WTC11 (cell line): ENCODE data around the gene PRKN. TPM values are rescaled to one million over a fixed set of nuclear protein-coding genes. Genes with fewer than 3 reads are reported as not detected.

Source experiments
- ATAC-seq: fragments of 200-7000 bp; cut with Tn5 transposase; 2 replicates; pipeline ENCODE4 v1.10.0; 2021; ENCODE audit warnings: mild to moderate bottlenecking, moderate library complexity
- CTCF ChIA-PET: fragments of 300-600 bp; sonication (Branson Sonifier 250); formaldehyde crosslinking; loops from one replicate; lab custom pipeline; 2021; ENCODE audit warnings: antibody characterized with exemption; lab: Charles Lee
- POLR2A ChIA-PET: fragments of 350-600 bp; sonication (Branson Sonifier 250); formaldehyde crosslinking; loops from one replicate; lab custom pipeline; 2021; ENCODE audit warnings: antibody characterized with exemption; lab: Charles Lee
- DNase-seq: peaks from one replicate; pipeline ENCODE4 v3.0.0; 2021; ENCODE audit warnings: low spot score
- H3K27ac Mint-ChIP-seq: 2 replicates; pipeline ENCODE4 v1.8.0; 2021; ENCODE audit warnings: mixed read lengths
- H3K27me3 Mint-ChIP-seq: 2 replicates; pipeline ENCODE4 v1.8.0; 2021; ENCODE audit warnings: low read depth, mild to moderate bottlenecking, moderate library complexity, mixed read lengths
- H3K36me3 Mint-ChIP-seq: 2 replicates; pipeline ENCODE4 v1.8.0; 2021; ENCODE audit warnings: mixed read lengths
- H3K4me1 Mint-ChIP-seq: 2 replicates; pipeline ENCODE4 v1.8.0; 2022; ENCODE audit warnings: mixed read lengths
- H3K4me3 Mint-ChIP-seq: 2 replicates; pipeline ENCODE4 v1.8.0; 2021; ENCODE audit warnings: mild to moderate bottlenecking, moderate library complexity, mixed read lengths
- H3K9me3 Mint-ChIP-seq: 2 replicates; pipeline ENCODE4 v1.8.0; 2021; ENCODE audit warnings: mixed read lengths
- ATF1 ChIP-seq: sonication (generic); formaldehyde crosslinking; IDR thresholded peaks from 2 replicates; pipeline ENCODE4 v1.8.1; 2023; ENCODE audit warnings: mild to moderate bottlenecking, moderate library complexity, missing genetic modification reagents
- CBFB ChIP-seq: sonication (generic); formaldehyde crosslinking; IDR thresholded peaks from 2 replicates; pipeline ENCODE4 v1.8.1; 2022; ENCODE audit warnings: mild to moderate bottlenecking, low read depth, missing genetic modification reagents
- CREM ChIP-seq: sonication (generic); formaldehyde crosslinking; IDR thresholded peaks from 2 replicates; pipeline ENCODE4 v1.8.1; 2022; ENCODE audit warnings: mild to moderate bottlenecking, missing genetic modification reagents, moderate library complexity
- E2F1 ChIP-seq: sonication (generic); formaldehyde crosslinking; IDR thresholded peaks from 2 replicates; pipeline ENCODE4 v1.8.0; 2022; ENCODE audit warnings: mild to moderate bottlenecking, missing genetic modification reagents
- E2F5 ChIP-seq: sonication (generic); formaldehyde crosslinking; IDR thresholded peaks from 2 replicates; pipeline ENCODE4 v1.8.1; 2022; ENCODE audit warnings: mild to moderate bottlenecking, moderate library complexity, missing genetic modification reagents
- HMGA2 ChIP-seq: fragments of 250-450 bp; sonication (Bioruptor Pico); IDR thresholded peaks from 2 replicates; pipeline ENCODE4 v1.4.0; 2021; ENCODE audit warnings: mild to moderate bottlenecking, moderate library complexity
- MXD4 ChIP-seq: fragments of 250-450 bp; sonication (Bioruptor Pico); IDR thresholded peaks from 2 replicates; pipeline ENCODE4 v1.8.0; 2021; ENCODE audit warnings: mild to moderate bottlenecking, moderate library complexity, borderline replicate concordance
- MYBL2 ChIP-seq: sonication (generic); formaldehyde crosslinking; IDR thresholded peaks from 2 replicates; pipeline ENCODE4 v1.8.1; 2023; ENCODE audit warnings: mild to moderate bottlenecking, moderate library complexity, missing genetic modification reagents
- PRRX2 ChIP-seq: fragments of 250-450 bp; sonication (Bioruptor Pico); IDR thresholded peaks from 2 replicates; pipeline ENCODE4 v1.8.0; 2021; ENCODE audit warnings: mild to moderate bottlenecking
- SMAD4 ChIP-seq: sonication (generic); formaldehyde crosslinking; IDR thresholded peaks from 2 replicates; pipeline ENCODE4 v1.8.0; 2022; ENCODE audit warnings: mild to moderate bottlenecking, missing genetic modification reagents
- SP1 ChIP-seq: sonication (generic); formaldehyde crosslinking; conservative IDR thresholded peaks from 2 replicates; pipeline ENCODE4 v1.8.1; 2022; ENCODE audit warnings: missing genetic modification reagents
- TEAD1 ChIP-seq: sonication (generic); formaldehyde crosslinking; IDR thresholded peaks from 2 replicates; pipeline ENCODE4 v1.8.0; 2022; ENCODE audit warnings: mild to moderate bottlenecking, missing genetic modification reagents
- TP53 ChIP-seq: sonication (generic); formaldehyde crosslinking; IDR thresholded peaks from 2 replicates; pipeline ENCODE4 v1.8.1; 2023; ENCODE audit warnings: mild to moderate bottlenecking, missing genetic modification reagents
- ZNF416 ChIP-seq: fragments of 250-450 bp; sonication (Bioruptor Pico); IDR thresholded peaks from 2 replicates; pipeline ENCODE4 v1.9.0; 2021; ENCODE audit warnings: mild to moderate bottlenecking, inconsistent platforms
- ZNF671 ChIP-seq: fragments of 250-450 bp; sonication (Bioruptor Pico); IDR thresholded peaks from 2 replicates; pipeline ENCODE4 v1.8.0; 2021; ENCODE audit warnings: mild to moderate bottlenecking
- total RNA-seq: library from RNA; stranded (reverse); gene quantifications from 3 replicates; pipeline ENCODE4 v1.2.3, GENCODE V29; 2021
- TF ChIP-seq, protein P1 (sequence below): sonication (generic); formaldehyde crosslinking; conservative IDR thresholded peaks from 2 replicates; pipeline ENCODE4 v1.8.1; 2022; ENCODE audit warnings: mild to moderate bottlenecking, missing genetic modification reagents
- TF ChIP-seq, protein P2 (sequence below): sonication (generic); formaldehyde crosslinking; IDR thresholded peaks from 2 replicates; pipeline ENCODE4 v1.8.0; 2022; ENCODE audit warnings: mild to moderate bottlenecking, missing genetic modification reagents
- TF ChIP-seq, protein P3 (sequence below): sonication (generic); formaldehyde crosslinking; IDR thresholded peaks from 2 replicates; pipeline ENCODE4 v1.8.0; 2023; ENCODE audit warnings: mild to moderate bottlenecking, missing genetic modification reagents
- TF ChIP-seq, protein P4 (sequence below): sonication (generic); formaldehyde crosslinking; IDR thresholded peaks from 2 replicates; pipeline ENCODE4 v1.8.0; 2022; ENCODE audit warnings: missing genetic modification reagents
- TF ChIP-seq, protein P5 (sequence below): sonication (generic); formaldehyde crosslinking; IDR thresholded peaks from 2 replicates; pipeline ENCODE4 v1.8.1; 2022; ENCODE audit warnings: mild to moderate bottlenecking, missing genetic modification reagents, moderate library complexity, borderline replicate concordance
- TF ChIP-seq, protein P6 (sequence below): fragments of 250-450 bp; sonication (Bioruptor Pico); IDR thresholded peaks from 2 replicates; pipeline ENCODE4 v1.8.0; 2021; ENCODE audit warnings: mild to moderate bottlenecking

The PRKN gene
- total RNA-seq, 1 experiment from 2014 or later, result 0.59 TPM

DNA sequence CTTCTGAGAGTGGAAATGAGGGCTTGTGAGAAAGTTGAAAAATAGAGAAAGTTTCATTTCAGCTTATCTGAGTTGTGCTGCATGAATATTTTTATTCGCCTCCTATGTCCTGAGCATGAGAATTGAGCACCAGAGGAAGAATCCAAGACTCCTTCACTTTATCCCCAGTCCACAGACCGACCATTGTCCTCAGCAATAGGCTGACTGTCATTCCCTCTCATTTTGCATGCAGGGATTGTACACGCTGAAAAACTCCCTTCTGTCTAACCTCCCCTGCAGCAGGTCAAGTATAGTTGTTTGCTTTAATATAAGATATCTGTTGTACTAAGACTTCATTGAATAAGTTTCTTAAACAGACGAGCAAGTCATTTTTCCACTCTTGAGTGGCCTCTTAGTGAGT lies 437.6 kb downstream of the PRKN start:
- Mint-ChIP-seq H3K27me3 (no peaks in the 10 kb centered on the region), H3K27ac (no peak overlapping the region), H3K36me3 (no peaks in the 10 kb centered on the region), H3K9me3 (no peaks in the 10 kb centered on the region), H3K4me1 (no peaks in the 10 kb centered on the region), H3K4me3 (no peak overlapping the region)
- CTCF ChIA-PET, result no interaction called here
- TF ChIP-seq E2F5 (CRISPR knock-in tag) (no peak), TEAD1 (CRISPR knock-in tag) (no peak), E2F1 (CRISPR knock-in tag) (no peak), MXD4 (no peak), ATF1 (no peak), SMAD4 (CRISPR knock-in tag) (no peak), SP1 (CRISPR knock-in tag) (no peak), ZNF416 (CRISPR knock-in tag) (no peak)
- TF ChIP-seq, protein P1, sequence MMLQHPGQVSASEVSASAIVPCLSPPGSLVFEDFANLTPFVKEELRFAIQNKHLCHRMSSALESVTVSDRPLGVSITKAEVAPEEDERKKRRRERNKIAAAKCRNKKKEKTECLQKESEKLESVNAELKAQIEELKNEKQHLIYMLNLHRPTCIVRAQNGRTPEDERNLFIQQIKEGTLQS (CRISPR knock-in tag), result no peak
- TF ChIP-seq, protein P2, sequence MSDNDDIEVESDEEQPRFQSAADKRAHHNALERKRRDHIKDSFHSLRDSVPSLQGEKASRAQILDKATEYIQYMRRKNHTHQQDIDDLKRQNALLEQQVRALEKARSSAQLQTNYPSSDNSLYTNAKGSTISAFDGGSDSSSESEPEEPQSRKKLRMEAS (CRISPR knock-in tag), result no peak
- no peak for ATAC-seq
- no peak for DNase-seq
- POLR2A ChIA-PET, result no interaction called here

GRCh38 chr6:162273986-162274385 lies 453.6 kb downstream of the PRKN start:
- H3K27ac Mint-ChIP-seq, result no peak overlapping the region
- DNase-seq, result no peak
- peak; percentile 92 for TF ChIP-seq HMGA2
- TF ChIP-seq CREM (CRISPR knock-in tag), result no peak
- no peaks in the 10 kb centered on the region for H3K27me3 Mint-ChIP-seq
- H3K9me3 Mint-ChIP-seq, result no peaks in the 10 kb centered on the region
- H3K4me1 Mint-ChIP-seq, result no peaks in the 10 kb centered on the region
- POLR2A ChIA-PET, result no interaction called here
- CTCF ChIA-PET, result no interaction called here
- H3K36me3 Mint-ChIP-seq, result no peaks in the 10 kb centered on the region
- no peak for ATAC-seq
- H3K4me3 Mint-ChIP-seq, result no peak overlapping the region

GRCh38 chr6:162271922-162272321 lies 455.6 kb downstream of the PRKN start:
- Mint-ChIP-seq H3K27ac (no peak overlapping the region), H3K36me3 (no peaks in the 10 kb centered on the region), H3K9me3 (no peaks in the 10 kb centered on the region), H3K27me3 (no peaks in the 10 kb centered on the region), H3K4me1 (no peaks in the 10 kb centered on the region), H3K4me3 (no peak overlapping the region)
- POLR2A ChIA-PET, result no interaction called here
- CTCF ChIA-PET, result no interaction called here
- peak; percentile 21 for DNase-seq
- ATAC-seq, result peak; percentile 55; the same call in 1 of the 2 replicates
- TF ChIP-seq, protein P3, sequence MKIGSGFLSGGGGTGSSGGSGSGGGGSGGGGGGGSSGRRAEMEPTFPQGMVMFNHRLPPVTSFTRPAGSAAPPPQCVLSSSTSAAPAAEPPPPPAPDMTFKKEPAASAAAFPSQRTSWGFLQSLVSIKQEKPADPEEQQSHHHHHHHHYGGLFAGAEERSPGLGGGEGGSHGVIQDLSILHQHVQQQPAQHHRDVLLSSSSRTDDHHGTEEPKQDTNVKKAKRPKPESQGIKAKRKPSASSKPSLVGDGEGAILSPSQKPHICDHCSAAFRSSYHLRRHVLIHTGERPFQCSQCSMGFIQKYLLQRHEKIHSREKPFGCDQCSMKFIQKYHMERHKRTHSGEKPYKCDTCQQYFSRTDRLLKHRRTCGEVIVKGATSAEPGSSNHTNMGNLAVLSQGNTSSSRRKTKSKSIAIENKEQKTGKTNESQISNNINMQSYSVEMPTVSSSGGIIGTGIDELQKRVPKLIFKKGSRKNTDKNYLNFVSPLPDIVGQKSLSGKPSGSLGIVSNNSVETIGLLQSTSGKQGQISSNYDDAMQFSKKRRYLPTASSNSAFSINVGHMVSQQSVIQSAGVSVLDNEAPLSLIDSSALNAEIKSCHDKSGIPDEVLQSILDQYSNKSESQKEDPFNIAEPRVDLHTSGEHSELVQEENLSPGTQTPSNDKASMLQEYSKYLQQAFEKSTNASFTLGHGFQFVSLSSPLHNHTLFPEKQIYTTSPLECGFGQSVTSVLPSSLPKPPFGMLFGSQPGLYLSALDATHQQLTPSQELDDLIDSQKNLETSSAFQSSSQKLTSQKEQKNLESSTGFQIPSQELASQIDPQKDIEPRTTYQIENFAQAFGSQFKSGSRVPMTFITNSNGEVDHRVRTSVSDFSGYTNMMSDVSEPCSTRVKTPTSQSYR (CRISPR knock-in tag), result no peak
- TF ChIP-seq PRRX2 (CRISPR knock-in tag), result no peak
- no peak for TF ChIP-seq TP53 (CRISPR knock-in tag)
- TF ChIP-seq E2F5 (CRISPR knock-in tag), result no peak
- TF ChIP-seq, protein P4, sequence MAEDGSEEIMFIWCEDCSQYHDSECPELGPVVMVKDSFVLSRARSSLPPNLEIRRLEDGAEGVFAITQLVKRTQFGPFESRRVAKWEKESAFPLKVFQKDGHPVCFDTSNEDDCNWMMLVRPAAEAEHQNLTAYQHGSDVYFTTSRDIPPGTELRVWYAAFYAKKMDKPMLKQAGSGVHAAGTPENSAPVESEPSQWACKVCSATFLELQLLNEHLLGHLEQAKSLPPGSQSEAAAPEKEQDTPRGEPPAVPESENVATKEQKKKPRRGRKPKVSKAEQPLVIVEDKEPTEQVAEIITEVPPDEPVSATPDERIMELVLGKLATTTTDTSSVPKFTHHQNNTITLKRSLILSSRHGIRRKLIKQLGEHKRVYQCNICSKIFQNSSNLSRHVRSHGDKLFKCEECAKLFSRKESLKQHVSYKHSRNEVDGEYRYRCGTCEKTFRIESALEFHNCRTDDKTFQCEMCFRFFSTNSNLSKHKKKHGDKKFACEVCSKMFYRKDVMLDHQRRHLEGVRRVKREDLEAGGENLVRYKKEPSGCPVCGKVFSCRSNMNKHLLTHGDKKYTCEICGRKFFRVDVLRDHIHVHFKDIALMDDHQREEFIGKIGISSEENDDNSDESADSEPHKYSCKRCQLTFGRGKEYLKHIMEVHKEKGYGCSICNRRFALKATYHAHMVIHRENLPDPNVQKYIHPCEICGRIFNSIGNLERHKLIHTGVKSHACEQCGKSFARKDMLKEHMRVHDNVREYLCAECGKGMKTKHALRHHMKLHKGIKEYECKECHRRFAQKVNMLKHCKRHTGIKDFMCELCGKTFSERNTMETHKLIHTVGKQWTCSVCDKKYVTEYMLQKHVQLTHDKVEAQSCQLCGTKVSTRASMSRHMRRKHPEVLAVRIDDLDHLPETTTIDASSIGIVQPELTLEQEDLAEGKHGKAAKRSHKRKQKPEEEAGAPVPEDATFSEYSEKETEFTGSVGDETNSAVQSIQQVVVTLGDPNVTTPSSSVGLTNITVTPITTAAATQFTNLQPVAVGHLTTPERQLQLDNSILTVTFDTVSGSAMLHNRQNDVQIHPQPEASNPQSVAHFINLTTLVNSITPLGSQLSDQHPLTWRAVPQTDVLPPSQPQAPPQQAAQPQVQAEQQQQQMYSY (CRISPR knock-in tag), result no peak
- TF ChIP-seq, protein P5, sequence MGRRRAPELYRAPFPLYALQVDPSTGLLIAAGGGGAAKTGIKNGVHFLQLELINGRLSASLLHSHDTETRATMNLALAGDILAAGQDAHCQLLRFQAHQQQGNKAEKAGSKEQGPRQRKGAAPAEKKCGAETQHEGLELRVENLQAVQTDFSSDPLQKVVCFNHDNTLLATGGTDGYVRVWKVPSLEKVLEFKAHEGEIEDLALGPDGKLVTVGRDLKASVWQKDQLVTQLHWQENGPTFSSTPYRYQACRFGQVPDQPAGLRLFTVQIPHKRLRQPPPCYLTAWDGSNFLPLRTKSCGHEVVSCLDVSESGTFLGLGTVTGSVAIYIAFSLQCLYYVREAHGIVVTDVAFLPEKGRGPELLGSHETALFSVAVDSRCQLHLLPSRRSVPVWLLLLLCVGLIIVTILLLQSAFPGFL, result no peak
- TF ChIP-seq, protein P6, sequence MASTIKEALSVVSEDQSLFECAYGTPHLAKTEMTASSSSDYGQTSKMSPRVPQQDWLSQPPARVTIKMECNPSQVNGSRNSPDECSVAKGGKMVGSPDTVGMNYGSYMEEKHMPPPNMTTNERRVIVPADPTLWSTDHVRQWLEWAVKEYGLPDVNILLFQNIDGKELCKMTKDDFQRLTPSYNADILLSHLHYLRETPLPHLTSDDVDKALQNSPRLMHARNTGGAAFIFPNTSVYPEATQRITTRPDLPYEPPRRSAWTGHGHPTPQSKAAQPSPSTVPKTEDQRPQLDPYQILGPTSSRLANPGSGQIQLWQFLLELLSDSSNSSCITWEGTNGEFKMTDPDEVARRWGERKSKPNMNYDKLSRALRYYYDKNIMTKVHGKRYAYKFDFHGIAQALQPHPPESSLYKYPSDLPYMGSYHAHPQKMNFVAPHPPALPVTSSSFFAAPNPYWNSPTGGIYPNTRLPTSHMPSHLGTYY (CRISPR knock-in tag), result no peak
- TF ChIP-seq CBFB (CRISPR knock-in tag), result no peak
- no peak for TF ChIP-seq MYBL2 (CRISPR knock-in tag)
- TF ChIP-seq ZNF671 (CRISPR knock-in tag), result no peak
